ENCODE data around the gene LAMA2. TPM values are rescaled to one million over a fixed set of nuclear protein-coding genes. Genes with fewer than 3 reads are reported as not detected.

The LAMA2 gene
- total and polyA plus RNA-seq, 3 donors from 2014 or later = 25.9 to 94.8 (median 56.0) TPM

DNA sequence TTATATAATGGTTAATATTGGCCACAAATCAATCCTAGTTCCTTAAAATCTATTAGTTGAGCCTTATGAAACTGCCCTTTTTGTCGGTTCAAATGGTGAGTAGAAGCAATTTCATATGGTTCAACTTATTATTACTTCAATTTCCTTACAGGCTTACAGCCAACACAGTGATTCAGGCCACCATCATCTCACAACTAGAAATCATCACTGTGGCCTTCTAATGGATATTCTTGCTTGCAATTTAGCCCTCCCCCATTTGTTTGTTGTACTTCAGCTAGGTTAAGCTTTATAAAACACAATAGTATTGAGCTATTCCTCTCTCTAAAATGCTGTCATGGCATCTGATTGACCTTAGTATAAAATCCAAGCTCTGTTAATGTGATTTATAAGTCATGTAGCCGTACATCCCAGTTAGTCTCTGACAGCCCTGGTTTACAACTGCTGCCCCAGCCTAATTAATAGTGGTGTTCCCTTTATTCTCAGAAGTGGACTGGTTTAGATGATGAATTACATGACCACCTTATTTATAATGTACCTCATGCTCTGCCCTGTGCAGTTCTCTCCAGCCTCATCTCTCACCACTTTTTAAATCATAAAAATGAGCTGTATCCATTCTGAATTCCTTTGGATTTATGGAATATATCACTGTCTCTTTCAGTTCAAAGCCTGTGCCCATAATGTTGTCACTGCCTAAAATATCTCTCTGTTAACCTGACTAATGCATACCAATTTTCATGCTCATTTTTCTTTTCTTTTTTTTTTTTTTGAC is 36.7 kb downstream of the LAMA2 start:
- 83 to 90% methylated on average over 2 of the region's 2 CpGs for WGBS, 2 donors

DNA sequence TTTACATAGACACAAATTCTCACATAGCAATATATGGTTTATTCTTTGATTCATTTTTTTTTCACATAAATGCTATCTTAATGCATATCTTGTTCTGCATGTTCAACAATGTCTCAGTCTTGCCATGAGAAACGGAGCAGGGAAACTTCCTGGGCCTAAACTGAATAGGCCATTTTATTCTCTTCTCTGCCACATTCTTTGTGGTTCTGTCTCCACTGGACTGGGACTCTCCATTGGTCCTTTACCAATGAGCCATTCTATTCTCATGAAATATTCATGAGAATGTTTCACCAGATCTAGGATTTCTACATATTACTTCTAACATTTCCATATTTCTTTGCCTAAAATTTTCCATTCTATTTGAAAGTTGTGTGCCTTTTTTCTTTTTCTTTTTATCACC is 42.8 kb downstream of the LAMA2 start:
- no peaks in the 10 kb centered on the region for H3K9me3 ChIP-seq
- no peak for TF ChIP-seq POLR2A (IDR thresholded peaks at IDR 0.05)
- TF ChIP-seq, protein P1, sequence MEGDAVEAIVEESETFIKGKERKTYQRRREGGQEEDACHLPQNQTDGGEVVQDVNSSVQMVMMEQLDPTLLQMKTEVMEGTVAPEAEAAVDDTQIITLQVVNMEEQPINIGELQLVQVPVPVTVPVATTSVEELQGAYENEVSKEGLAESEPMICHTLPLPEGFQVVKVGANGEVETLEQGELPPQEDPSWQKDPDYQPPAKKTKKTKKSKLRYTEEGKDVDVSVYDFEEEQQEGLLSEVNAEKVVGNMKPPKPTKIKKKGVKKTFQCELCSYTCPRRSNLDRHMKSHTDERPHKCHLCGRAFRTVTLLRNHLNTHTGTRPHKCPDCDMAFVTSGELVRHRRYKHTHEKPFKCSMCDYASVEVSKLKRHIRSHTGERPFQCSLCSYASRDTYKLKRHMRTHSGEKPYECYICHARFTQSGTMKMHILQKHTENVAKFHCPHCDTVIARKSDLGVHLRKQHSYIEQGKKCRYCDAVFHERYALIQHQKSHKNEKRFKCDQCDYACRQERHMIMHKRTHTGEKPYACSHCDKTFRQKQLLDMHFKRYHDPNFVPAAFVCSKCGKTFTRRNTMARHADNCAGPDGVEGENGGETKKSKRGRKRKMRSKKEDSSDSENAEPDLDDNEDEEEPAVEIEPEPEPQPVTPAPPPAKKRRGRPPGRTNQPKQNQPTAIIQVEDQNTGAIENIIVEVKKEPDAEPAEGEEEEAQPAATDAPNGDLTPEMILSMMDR (IDR thresholded peaks at IDR 0.05) = no peak
- DNase-seq = no peak
- H3K27me3 ChIP-seq = no peaks in the 10 kb centered on the region
- no peaks in the 10 kb centered on the region for H3K36me3 ChIP-seq (ENCODE audit: low read depth, missing control alignments)
- intact Hi-C loops (cut with DNase I; ENCODE audit: low total_unique reads) = no loop called here
- no peak overlapping the region for H3K27ac ChIP-seq
- H3K4me1 ChIP-seq = no peaks in the 10 kb centered on the region
- H3K4me3 ChIP-seq = no peak overlapping the region
- WGBS, 2 donors = 60 to 67% methylated on average over 1 of the region's 1 CpG

More for the DNA sequence above, 36.7 kb downstream of the LAMA2 start:
- Histone ChIP-seq H3K9me3 (no peaks in the 10 kb centered on the region), H3K4me1 (no peaks in the 10 kb centered on the region), H3K27ac (no peak overlapping the region), H3K27me3 (no peaks in the 10 kb centered on the region), H3K36me3 (ENCODE audit: low read depth, missing control alignments) (no peaks in the 10 kb centered on the region), H3K4me3 (no peak overlapping the region)
- intact Hi-C loops (cut with DNase I; ENCODE audit: low total_unique reads) = no loop called here
- no peak for TF ChIP-seq POLR2A (IDR thresholded peaks at IDR 0.05)
- TF ChIP-seq, protein P1 (IDR thresholded peaks at IDR 0.05) = no peak
- DNase-seq = no peak

DNA sequence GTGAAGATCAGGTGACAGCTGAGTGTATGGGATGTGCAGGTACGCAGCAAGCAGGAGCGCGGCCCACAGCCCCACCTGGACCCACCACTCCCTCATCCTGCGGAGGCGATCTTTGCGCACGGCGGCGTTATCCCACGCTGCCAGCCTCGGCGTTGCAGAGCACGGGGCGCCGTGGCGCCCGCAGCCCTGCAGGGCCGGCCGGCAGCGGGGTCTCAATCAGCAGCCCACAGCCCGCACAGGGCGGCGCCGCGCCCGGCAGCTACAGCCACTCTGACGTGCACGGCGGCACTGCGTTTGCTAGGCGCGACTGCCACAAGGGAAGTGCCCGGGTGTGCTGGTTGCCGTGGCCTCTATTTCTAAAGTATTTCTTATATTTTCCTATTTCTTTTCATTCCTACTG is 46.9 kb downstream of the LAMA2 start:
- no peak overlapping the region for H3K4me3 ChIP-seq
- intact Hi-C loops (cut with DNase I; ENCODE audit: low total_unique reads) = no loop called here
- DNase-seq = no peak
- WGBS, 2 donors = 56 to 58% methylated on average over 11 to 34 of the region's 34 CpGs
- no peak overlapping the region for H3K27ac ChIP-seq
- H3K9me3 ChIP-seq = no peaks in the 10 kb centered on the region
- H3K27me3 ChIP-seq = no peaks in the 10 kb centered on the region
- no peaks in the 10 kb centered on the region for H3K4me1 ChIP-seq
- H3K36me3 ChIP-seq (ENCODE audit: low read depth, missing control alignments) = no peaks in the 10 kb centered on the region
- TF ChIP-seq, protein P1 (IDR thresholded peaks at IDR 0.05) = no peak
- TF ChIP-seq POLR2A (IDR thresholded peaks at IDR 0.05) = no peak

DNA sequence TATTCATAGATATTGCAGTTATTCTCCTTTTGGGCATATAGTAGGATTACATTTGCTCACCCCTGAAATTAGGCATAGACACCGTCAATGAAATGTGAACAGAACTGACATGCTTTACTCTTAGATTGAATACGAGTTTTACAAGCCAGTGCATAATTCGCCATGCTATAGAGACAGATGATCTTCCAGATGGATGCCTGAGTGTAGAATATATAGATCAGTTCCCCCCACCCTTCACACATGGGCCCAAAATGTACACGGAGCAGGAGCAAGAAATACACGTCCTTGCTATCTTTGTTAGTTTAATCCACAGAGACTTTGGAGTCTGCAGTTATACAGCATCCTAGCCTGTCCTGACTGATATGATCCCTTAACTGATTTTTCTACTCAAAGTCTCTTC is 47.4 kb downstream of the LAMA2 start:
- Histone ChIP-seq H3K36me3 (ENCODE audit: low read depth, missing control alignments) (no peaks in the 10 kb centered on the region), H3K27me3 (no peaks in the 10 kb centered on the region), H3K4me1 (no peaks in the 10 kb centered on the region), H3K9me3 (no peaks in the 10 kb centered on the region), H3K27ac (no peak overlapping the region), H3K4me3 (no peak overlapping the region)
- 57 to 76% methylated on average over 5 of the region's 5 CpGs for WGBS, 2 donors
- no peak for DNase-seq
- no peak for TF ChIP-seq POLR2A (IDR thresholded peaks at IDR 0.05)
- TF ChIP-seq, protein P1 (IDR thresholded peaks at IDR 0.05) = no peak
- intact Hi-C loops (cut with DNase I; ENCODE audit: low total_unique reads) = no loop called here

DNA sequence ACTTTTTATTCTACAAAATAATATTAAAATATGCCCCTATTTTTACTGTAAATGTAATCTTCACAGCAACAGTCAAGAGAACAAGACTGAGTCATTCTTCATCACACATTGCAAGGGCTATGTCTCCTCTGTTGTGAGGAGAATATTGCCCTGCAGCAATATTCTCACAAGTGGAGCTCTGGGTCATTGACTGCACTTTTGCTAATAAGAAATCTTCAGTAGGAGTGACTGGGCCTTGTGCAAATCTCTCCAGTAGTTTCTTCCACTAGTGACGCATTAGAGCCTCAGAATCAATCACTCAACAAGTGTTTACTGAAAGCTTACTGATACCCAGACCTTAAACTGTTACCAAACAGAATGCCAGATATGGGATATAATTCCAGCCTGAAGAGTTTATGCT is 49.1 kb downstream of the LAMA2 start:
- WGBS, 2 donors = 82 to 83% methylated on average over 1 of the region's 1 CpG
- H3K27ac ChIP-seq = no peak overlapping the region
- no peak overlapping the region for H3K4me3 ChIP-seq
- H3K9me3 ChIP-seq = no peaks in the 10 kb centered on the region
- DNase-seq = no peak
- no peaks in the 10 kb centered on the region for H3K27me3 ChIP-seq
- H3K36me3 ChIP-seq (ENCODE audit: low read depth, missing control alignments) = no peaks in the 10 kb centered on the region
- no peaks in the 10 kb centered on the region for H3K4me1 ChIP-seq
- intact Hi-C loops (cut with DNase I; ENCODE audit: low total_unique reads) = no loop called here
- TF ChIP-seq, protein P1 (IDR thresholded peaks at IDR 0.05) = no peak
- TF ChIP-seq POLR2A (IDR thresholded peaks at IDR 0.05) = no peak

Data from testis (tissue), 3 donors.